Smooth muscle cell (in vitro differentiated cells): ENCODE results near the gene ABCB9. TPM values are rescaled to one million over a fixed set of nuclear protein-coding genes. Genes with fewer than 3 reads are reported as not detected.
"Not testable (repeated sequence)": the region's sequence is repeated elsewhere in the genome, so short reads cannot be mapped to it uniquely, and the experiment has no call there.

Source experiments
- DNase-seq: peaks from one replicate; lab custom pipeline; 2025; ENCODE audit not compliant: unreplicated experiment; lab: John Stamatoyannopoulos, UW
- H2AFZ ChIP-seq: fragments of 200-600 bp; sonication (generic); 2 replicates; pipeline ENCODE4 v1.6.0; 2016; ENCODE audit warnings: antibody characterized with exemption, low read depth, mild to moderate bottlenecking
- H3F3A ChIP-seq: fragments of 200-600 bp; sonication (generic); 2 replicates; pipeline ENCODE4 v1.6.0; 2017; ENCODE audit warnings: antibody characterized with exemption, low read depth
- H3K27ac ChIP-seq: fragments of 200-600 bp; sonication (generic); 2 replicates; pipeline ENCODE4 v1.5.1; 2016; ENCODE audit warnings: low read depth, mild to moderate bottlenecking
- H3K27me3 ChIP-seq: fragments of 200-600 bp; sonication (generic); 2 replicates; pipeline ENCODE4 v1.6.1; 2016; ENCODE audit warnings: low read depth, mild to moderate bottlenecking
- H3K36me3 ChIP-seq: fragments of 200-600 bp; sonication (generic); 2 replicates; pipeline ENCODE4 v1.5.1; 2016; ENCODE audit warnings: low read depth
- H3K4me1 ChIP-seq: fragments of 200-600 bp; sonication (generic); 2 replicates; pipeline ENCODE4 v1.5.1; 2016; ENCODE audit warnings: low read depth
- H3K4me2 ChIP-seq: fragments of 200-600 bp; sonication (generic); 2 replicates; pipeline ENCODE4 v1.6.0; 2016; ENCODE audit warnings: mild to moderate bottlenecking
- H3K4me3 ChIP-seq: fragments of 200-600 bp; sonication (generic); 2 replicates; pipeline ENCODE4 v1.5.1; 2016; ENCODE audit warnings: mild to moderate bottlenecking
- H3K79me2 ChIP-seq: fragments of 200-600 bp; sonication (generic); 2 replicates; pipeline ENCODE4 v1.6.0; 2016; ENCODE audit warnings: low read depth, mild to moderate bottlenecking
- H3K9ac ChIP-seq: fragments of 200-600 bp; sonication (generic); 2 replicates; pipeline ENCODE4 v1.6.0; 2016; ENCODE audit warnings: low read depth
- H3K9me3 ChIP-seq: fragments of 200-600 bp; sonication (generic); replicated peaks from 2 replicates; pipeline ENCODE4 v1.5.1; 2016; ENCODE audit warnings: low read depth
- H4K20me1 ChIP-seq: fragments of 200-600 bp; sonication (generic); 2 replicates; pipeline ENCODE4 v1.6.0; 2016; ENCODE audit warnings: low read depth
- WGBS: methylation state at CpG from one replicate; pipeline ENCODE4 v1.1.7; 2016; ENCODE audit warnings: low lambda C conversion rate; 5-methylcytosine and 5-hydroxymethylcytosine counted together
- polyA plus RNA-seq: library from polyadenylated mRNA; unstranded; fragments of >200 nt; fragmentation: Nextera tagmentation; extraction: Ambion mirVana; gene quantifications from 2 replicates; pipeline ENCODE4 v1.2.1, GENCODE V29; 2016
- total RNA-seq: library from RNA; depleted of rRNA; stranded (reverse); fragments of >200 nt; gene quantifications from 2 replicates; pipeline ENCODE4 v1.2.3, GENCODE V29; 2014
- TF ChIP-seq, protein P1 (sequence below): fragments of 200-600 bp; sonication (generic); IDR thresholded peaks from 2 replicates; pipeline ENCODE4 v1.5.1; 2017; ENCODE audit warnings: borderline replicate concordance, mild to moderate bottlenecking, antibody characterized with exemption; ENCODE audit not compliant: insufficient read depth, poor library complexity, severe bottlenecking

The ABCB9 gene
- total and polyA plus RNA-seq, 2 experiments from 2014 or later: 8.0 to 8.2 TPM

DNA sequence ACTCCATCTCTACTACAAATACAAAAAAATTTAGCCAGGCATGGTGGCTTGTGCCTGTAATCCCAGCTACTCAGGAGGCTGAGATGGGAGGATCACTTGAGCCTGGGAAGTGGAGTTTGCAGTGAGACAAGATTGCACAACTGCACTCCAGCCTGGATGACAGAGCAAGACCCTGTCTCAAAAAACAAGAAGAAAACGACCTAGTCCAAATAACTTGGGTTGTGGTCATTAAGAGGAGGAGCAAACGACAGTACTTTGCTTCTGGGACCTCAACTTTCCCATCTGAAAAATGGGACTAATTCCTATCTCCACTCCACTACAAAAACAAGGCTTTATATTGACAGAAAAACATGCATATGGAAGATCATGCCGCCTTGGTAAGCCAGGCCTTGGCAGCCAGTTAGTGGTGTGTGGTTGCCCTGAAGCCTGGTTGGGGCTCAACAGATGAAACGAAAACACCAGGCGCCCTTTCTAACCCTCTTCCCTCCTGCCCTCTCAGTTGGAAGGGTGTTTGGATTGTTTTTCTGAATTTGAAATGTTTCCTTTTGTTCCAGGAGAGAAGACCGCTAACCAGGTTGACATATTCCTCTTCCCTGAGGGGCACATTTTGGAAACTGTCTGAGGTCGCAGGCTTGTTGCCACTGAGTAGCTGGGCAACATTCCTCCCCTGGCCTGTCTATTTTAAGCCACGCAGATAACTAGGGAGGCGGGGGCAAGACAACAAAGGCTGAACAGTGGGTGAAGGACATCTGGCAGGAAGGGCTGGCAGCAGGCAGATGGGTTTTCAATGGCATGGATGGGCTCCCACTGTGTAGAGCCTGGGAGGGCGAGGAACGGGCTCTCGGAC lies 56.6 kb downstream of the ABCB9 start:
- Histone ChIP-seq H2AFZ (no peak overlapping the region), H4K20me1 (no peaks in the 10 kb centered on the region), H3K27me3 (no peaks in the 10 kb centered on the region), H3K36me3 (no peaks in the 10 kb centered on the region), H3K4me2 (no peak overlapping the region), H3K79me2 (no peaks in the 10 kb centered on the region), H3F3A (no peaks in the 10 kb centered on the region), H3K27ac (no peak overlapping the region), H3K4me3 (no peak overlapping the region), H3K9me3 (no peaks in the 10 kb centered on the region), H3K4me1 (peaks cover 7% of the 10 kb centered on the region), H3K9ac (no peak overlapping the region)
- no peak for DNase-seq
- TF ChIP-seq, protein P1, sequence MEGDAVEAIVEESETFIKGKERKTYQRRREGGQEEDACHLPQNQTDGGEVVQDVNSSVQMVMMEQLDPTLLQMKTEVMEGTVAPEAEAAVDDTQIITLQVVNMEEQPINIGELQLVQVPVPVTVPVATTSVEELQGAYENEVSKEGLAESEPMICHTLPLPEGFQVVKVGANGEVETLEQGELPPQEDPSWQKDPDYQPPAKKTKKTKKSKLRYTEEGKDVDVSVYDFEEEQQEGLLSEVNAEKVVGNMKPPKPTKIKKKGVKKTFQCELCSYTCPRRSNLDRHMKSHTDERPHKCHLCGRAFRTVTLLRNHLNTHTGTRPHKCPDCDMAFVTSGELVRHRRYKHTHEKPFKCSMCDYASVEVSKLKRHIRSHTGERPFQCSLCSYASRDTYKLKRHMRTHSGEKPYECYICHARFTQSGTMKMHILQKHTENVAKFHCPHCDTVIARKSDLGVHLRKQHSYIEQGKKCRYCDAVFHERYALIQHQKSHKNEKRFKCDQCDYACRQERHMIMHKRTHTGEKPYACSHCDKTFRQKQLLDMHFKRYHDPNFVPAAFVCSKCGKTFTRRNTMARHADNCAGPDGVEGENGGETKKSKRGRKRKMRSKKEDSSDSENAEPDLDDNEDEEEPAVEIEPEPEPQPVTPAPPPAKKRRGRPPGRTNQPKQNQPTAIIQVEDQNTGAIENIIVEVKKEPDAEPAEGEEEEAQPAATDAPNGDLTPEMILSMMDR: no peak
- 68% methylated on average over 12 of the region's 12 CpGs for whole genome bisulfite sequencing

DNA sequence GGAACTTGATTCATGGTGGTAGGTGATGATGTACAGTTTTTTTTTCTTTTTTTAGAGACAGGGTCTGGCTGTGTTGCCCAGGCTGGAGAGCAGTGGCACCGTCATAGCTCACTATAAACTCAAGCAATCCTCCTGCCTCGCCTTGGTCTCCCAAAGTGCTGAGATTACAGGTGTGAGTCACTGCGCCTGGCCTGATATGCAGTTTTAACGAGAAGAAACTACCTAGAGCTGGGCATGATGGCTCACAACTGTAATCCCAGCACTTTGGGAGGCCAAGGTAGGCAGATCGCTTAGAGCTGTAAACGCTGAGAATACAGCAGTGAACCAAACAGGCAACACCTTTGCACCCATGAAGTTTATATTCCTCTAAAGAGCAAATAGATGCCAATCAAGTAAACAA lies 57.3 kb downstream of the ABCB9 start:
- Histone ChIP-seq H3K27ac (no peak overlapping the region), H3K4me3 (no peak overlapping the region), H3K79me2 (no peaks in the 10 kb centered on the region), H4K20me1 (no peaks in the 10 kb centered on the region), H3K9ac (no peak overlapping the region), H3K27me3 (no peaks in the 10 kb centered on the region), H3K4me1 (peaks cover 7% of the 10 kb centered on the region), H2AFZ (no peak overlapping the region), H3K36me3 (no peaks in the 10 kb centered on the region), H3K9me3 (no peaks in the 10 kb centered on the region), H3K4me2 (no peak overlapping the region), H3F3A (no peaks in the 10 kb centered on the region)
- no peak for DNase-seq
- WGBS: 77% methylated on average over 6 of the region's 6 CpGs
- TF ChIP-seq, protein P1: no peak

DNA sequence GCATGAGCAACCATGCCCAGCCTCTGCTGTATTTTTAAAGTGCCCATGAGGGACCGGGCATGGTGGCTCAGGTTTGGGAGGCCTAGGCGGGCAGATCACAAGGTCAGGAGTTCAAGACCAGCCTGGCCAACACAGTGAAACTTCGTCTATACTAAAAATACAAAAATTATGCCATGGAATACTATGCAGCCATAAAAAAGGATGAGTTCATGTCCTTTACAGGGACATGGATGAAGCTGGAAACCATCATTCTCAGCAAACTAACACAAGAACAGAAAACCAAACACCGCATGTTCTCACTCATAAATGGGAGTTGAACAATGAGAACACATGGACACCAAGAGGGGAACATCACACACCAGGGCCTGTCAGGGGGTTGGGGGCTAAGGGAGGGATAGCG lies 61.0 kb downstream of the ABCB9 start:
- not testable (repeated sequence) for H3K36me3 ChIP-seq, H3K9ac ChIP-seq, H3F3A ChIP-seq, DNase-seq, H4K20me1 ChIP-seq, H3K4me1 ChIP-seq, H3K4me2 ChIP-seq, H3K27ac ChIP-seq, H3K4me3 ChIP-seq, H3K79me2 ChIP-seq, H2AFZ ChIP-seq, H3K27me3 ChIP-seq, H3K9me3 ChIP-seq
- WGBS: 93% methylated on average over 5 of the region's 5 CpGs

DNA sequence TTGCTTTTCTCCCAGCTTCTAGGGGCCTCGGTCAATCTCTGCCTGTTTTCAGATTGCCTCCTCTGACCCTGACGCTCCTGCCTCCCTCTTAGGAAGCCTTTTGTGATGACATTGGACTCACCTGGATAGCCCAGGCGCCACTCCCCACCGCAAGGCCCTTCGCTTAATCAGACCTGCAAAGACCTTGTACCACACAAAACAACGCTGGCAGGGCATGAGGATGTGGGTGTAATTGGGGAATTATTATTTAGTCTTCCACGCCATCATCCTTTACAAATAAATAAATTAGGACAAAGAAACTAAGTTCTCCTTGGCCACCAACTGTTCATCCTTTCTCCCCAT lies 62.6 kb downstream of the ABCB9 start:
- no peak for DNase-seq
- TF ChIP-seq, protein P1: no peak

More for the DNA sequence above, 62.6 kb downstream of the ABCB9 start:
- H3F3A ChIP-seq: no peaks in the 10 kb centered on the region
- 79% methylated on average over 7 of the region's 7 CpGs for WGBS
- no peaks in the 10 kb centered on the region for H3K27me3 ChIP-seq
- H3K4me2 ChIP-seq: no peak overlapping the region
- H3K9ac ChIP-seq: no peak overlapping the region
- H2AFZ ChIP-seq: no peak overlapping the region
- H3K9me3 ChIP-seq: no peaks in the 10 kb centered on the region
- H3K79me2 ChIP-seq: no peaks in the 10 kb centered on the region
- H3K4me1 ChIP-seq: no peaks in the 10 kb centered on the region
- H4K20me1 ChIP-seq: no peaks in the 10 kb centered on the region
- no peak overlapping the region for H3K4me3 ChIP-seq
- no peak overlapping the region for H3K27ac ChIP-seq
- no peaks in the 10 kb centered on the region for H3K36me3 ChIP-seq
